ENCODE data around the gene CTDSP2. TPM values are rescaled to one million over a fixed set of nuclear protein-coding genes. Genes with fewer than 3 reads are reported as not detected.
"Not testable (repeated sequence)": the region's sequence is repeated elsewhere in the genome, so short reads cannot be mapped to it uniquely, and the experiment has no call there.

Gene CTDSP2
- total RNA-seq, 1 experiment from 2014 or later: 43.3 TPM

DNA sequence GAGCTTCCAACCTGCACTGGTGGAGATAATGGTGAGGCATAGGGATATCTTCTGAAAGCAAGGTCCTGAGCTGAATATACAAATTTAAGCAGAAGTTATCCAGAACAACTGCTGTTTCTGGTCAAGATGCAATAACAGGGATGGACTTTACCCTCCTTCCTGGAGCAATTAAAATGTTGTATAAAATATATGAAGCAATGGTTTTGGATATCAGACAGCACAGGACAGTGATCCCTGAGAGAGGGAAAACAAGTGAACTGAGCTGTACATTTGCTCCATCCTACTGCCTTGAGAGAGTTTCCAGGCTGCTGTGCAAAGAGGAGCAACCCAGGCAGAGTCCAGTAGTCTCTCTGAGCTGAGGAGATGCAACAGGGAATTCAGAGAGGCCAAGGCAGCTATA is 36.0 kb upstream of the CTDSP2 start:
- DNase-seq (ENCODE audit: low read depth): no peak

DNA sequence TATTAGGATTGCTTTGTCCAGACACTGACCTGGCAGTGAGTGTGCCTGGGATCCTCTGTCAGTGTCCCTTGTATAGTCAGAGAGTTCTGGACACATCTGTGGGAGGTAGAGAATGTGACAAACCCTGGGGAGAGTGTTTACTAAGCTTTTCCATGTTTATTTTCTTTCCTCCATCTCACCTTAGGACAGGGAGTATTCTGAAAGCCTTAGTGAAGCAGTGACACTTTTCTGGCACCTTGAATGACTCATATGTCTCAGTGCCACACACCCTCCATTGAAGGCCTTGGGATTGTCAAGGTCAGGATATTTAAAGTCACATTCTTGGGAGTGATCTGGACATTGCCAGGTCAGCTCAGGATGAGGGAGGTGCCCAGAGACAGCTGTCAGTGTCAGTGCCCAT is 34.9 kb upstream of the CTDSP2 start:
- no peak for DNase-seq (ENCODE audit: low read depth)

DNA sequence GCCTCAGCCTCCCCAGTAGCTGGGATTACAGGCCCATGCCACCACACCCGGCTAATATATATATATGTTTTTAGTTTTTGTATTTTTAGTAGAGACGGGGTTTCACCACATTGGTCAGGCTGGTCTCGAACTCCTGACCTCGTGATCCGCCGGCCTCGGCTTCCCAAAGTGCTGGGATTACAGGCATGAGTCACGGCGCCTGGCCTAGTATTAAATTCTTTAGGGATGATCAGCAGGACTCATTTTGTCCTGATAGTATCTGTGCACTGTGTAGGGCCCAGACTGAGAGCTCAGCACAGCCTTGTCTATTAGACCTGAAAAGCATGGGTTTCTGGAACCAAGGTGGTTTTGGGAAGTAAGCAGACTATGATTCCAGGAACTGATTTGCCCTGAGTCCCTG is 34.5 kb upstream of the CTDSP2 start:
- peak; percentile 47 for DNase-seq (ENCODE audit: low read depth)

DNA sequence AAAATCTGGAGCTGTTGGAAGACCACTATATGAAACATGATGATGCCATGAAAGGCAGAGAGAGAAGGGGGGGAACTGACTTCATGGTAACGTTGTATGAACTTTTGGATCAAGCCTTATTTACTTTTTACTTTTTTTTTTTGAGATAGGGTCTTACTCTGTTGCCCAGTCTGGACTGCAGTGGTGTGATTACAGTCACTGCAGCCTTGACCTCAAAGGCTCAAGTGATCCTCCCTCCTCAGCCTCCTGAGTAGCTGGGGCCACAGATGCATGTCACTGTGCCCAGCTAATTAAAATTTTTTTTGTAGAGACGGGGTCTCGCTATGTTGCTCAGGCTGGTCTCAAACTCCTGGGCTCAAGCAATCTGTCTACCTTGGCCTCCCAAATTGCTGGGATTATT is 31.3 kb upstream of the CTDSP2 start:
- no peak for DNase-seq (ENCODE audit: low read depth)

GRCh38 chr12:57875753-57876547 is 29.4 kb upstream of the CTDSP2 start:
- DNase-seq (ENCODE audit: low read depth): no peak

GRCh38 chr12:57874166-57875108 is 27.9 kb upstream of the CTDSP2 start:
- no peak for DNase-seq (ENCODE audit: low read depth)

DNA sequence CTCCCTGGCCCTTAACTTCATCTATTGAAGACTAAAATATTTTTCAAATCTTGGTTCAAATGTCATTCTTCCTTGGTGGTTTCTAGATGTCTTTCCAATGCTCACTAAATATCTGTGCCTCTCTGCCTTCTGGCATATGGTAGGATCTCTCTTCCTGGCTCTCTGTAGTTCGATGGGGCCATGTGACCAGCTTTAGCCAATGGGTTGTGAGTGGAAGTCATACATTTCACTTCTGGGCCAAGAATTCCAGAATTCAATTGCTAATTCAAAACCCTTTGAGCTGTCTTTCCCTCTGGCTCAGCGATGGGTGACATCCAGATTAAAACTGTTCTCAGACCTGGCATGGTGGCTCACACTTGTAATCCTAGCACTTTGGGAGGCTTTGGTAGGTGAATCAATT is 25.8 kb upstream of the CTDSP2 start:
- DNase-seq (ENCODE audit: low read depth): no peak

- no peak for DNase-seq (ENCODE audit: low read depth)
These were observed 23.4 kb upstream of the CTDSP2 start for GRCh38 chr12:57869927-57870318.

DNA sequence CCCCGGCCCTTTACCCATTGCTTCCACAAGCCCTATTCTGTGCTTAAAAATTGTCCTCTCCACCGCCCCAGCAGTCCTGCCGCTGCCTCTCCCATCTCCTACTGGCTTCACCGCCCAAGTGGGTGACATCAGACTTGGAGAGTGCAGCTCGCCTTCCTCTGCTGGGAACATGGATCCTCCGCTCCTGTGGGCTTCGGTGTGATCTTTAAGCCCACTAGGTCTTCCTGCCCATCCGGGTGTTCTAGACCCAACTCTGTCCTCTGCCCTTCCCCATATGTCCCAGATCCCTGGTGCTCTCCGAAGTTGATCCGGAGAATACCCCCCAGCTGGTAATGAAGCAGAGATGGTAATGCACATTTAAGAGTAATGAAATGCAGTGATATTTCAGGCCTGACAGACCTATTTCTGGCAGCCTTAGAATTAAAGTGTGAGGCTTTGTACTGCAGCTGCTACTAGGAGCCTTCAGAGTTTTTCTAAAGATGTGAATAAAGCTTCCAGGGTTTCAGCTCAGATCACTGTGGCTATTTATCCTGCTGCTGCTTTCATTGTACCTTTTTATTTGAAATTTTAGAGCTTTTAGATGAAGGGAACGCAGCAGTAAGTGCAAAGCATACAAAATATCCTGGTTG is 22.9 kb upstream of the CTDSP2 start:
- no peak for DNase-seq (ENCODE audit: low read depth)

DNA sequence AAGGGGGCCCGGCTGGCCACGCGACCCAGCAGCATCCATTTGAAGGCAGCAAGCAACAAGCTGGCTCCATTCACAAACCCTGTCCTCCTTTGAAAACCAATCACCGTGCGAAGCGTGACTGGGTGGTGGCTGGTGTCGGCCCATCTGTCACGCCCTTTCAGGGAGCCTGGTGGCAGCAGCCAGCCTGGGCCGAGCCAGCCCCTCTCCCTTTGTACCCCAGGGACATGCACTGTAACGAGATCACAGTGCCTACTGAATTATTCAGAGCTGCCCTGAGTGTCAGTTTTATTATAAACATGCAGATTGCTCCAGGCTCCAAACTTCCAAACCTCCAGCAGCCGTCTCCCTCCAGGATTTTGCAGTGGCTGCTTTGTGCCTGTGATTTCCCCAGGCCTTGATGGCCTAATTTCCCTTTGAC is 22.3 kb upstream of the CTDSP2 start:
- DNase-seq (ENCODE audit: low read depth): no peak

GRCh38 chr12:57868221-57868620 is 21.7 kb upstream of the CTDSP2 start:
- no peak for DNase-seq (ENCODE audit: low read depth)

- DNase-seq (ENCODE audit: low read depth): no peak
These were observed 19.9 kb upstream of the CTDSP2 start for GRCh38 chr12:57866308-57867019.

DNA sequence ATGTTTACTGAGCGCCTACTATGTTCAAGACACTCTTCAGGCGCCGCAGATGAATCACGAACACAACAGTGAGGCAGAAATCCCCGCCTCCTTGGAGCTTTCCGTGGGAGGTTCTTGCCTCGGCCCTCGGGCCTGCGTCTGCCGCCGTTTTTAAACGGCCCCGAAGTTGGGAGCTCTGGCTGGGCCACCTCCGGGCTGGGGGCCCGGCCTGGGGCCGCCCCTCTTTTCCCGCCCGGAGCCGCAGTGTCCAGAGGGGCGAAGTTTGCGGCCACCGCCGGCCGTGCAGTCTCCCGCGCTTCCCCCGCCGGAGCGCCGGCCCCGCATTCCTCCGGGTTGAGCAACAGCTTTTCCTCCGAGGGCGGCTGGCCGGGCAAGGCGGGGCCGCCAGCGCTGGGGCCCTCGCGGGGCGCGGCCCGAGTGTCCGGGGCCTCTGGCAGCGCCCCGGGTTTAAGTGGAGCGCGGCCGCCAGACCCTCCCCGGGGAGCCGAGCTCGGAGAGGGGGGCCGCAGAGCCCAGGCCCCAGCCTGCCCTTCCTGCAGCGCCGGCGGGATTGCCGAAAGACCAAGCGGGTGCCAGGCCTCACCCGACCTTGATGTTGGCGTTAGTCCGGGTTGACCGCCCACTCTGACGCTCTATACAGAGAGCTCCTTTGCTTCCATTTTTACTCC is 18.7 kb upstream of the CTDSP2 start:
- peak; percentile 75 for DNase-seq (ENCODE audit: low read depth)

DNA sequence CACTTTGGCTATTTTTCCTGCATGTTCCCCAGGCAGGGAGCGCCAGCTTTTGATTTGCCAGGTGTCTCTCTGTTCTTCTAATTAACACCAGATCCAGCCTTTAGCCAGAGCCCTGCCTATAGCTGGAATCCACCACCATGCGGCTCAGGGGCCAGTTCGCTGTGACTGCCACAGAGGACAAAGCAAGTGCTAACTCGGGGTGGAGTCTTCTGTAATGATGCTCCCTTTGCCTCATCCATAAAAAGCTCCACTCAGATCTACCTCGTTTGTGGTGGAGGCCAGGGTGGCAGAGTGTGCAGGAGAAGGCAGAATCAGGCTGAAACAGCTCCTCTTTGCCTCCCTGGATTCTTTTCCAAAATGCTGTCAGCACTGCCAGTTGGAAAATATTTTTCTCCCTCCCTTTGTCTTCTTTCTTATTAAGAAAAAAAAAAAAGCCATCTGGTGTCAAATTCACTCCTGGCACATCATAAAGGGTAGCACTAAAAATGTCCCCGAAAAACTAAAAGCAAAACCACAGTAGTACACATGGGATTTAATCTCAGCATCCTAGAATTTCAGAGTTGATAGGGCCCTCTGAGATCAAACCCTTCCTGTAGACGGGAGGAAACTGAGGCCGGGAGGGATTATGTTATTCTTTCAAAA is 18.0 kb upstream of the CTDSP2 start:
- DNase-seq (ENCODE audit: low read depth): no peak

GRCh38 chr12:57863676-57864075 is 17.1 kb upstream of the CTDSP2 start:
- no peak for DNase-seq (ENCODE audit: low read depth)

- DNase-seq (ENCODE audit: low read depth): no peak
These were observed 15.4 kb upstream of the CTDSP2 start for GRCh38 chr12:57861967-57862366.

DNA sequence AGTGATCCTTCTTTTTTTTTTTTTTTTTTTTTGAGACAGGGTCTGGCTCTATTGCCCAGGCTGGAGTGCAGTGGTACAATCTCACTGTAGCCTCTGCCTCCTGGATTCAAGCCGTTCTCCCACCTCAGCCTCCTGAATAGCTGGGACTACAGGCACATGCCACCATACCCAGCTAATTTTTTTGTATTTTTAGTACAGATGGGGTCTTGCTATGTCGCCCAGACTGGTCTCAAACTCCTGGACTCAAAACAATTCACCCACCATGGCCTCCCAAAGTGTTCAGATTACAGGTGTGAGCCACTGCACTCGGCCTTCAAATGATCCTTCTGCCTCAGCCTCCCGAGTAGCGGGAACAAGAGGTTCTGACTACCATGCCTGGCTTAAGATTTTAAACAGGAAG is 14.4 kb upstream of the CTDSP2 start:
- DNase-seq (ENCODE audit: low read depth): not testable (repeated sequence)

DNA sequence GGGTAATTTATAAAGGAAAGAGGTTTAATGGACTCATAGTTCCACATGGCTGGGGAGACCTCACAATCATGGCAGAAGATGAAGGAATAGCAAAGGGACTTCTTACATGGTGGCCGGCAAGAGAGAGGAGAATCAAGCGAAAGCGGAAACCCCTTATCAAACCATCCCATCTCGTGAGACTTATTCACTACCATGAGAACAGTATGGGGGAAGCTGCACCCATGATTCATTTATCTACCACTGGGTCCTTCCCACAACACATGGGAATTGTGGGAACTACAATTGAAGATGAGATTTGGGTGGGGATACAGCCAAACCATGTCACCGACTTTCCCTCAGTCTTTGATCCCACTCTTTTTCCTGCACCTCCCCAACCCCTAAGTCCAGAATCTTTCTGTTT is 12.6 kb upstream of the CTDSP2 start:
- no peak for DNase-seq (ENCODE audit: low read depth)

DNA sequence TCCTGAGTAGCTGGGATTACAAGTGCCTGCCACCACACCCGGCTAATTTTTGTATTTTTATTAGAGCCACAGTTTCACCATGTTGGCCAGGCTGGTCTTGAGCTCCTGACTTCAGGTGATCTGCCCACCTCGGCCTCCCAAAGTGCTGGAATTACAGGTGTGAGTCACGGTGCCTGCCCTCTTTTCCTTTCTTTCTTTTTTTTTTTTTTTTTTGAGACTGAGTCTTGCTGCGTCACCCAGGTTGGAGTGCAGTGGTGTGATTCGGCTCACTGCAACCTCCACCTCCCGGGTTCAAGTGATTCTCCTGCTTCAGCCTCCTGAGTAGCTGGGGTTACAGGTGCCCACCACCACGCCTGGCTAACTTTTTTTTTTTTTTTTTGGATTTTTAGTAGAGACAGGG is 11.6 kb upstream of the CTDSP2 start:
- not testable (repeated sequence) for DNase-seq (ENCODE audit: low read depth)

DNA sequence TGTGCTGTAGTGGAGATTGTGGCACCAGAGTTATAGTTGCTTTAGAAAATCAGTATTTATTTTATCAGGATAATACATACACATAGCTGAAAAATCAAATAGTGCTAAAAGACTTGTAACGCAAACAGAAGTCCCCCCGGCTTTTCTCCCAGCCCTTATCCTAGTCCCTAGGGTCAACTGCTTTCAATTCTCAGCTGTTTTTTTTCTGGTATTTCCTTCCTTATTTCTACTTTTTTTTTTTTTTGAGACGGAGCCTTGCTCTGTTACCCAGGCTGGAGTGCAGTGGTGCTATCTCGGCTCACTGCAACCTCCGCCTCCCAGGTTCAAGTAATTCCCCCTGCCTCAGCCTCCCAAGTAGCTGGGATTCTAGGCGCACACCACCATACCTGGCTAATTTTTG is 8.4 kb upstream of the CTDSP2 start:
- DNase-seq (ENCODE audit: low read depth): no peak

Measured in HT1080 (cell line).